H1 (cell line): ENCODE data around the gene NR2C2. TPM values are rescaled to one million over a fixed set of nuclear protein-coding genes. Genes with fewer than 3 reads are reported as not detected.

Source experiments
- CTCF ChIA-PET: fragments of 300-600 bp; sonication (Branson Sonifier 250); formaldehyde crosslinking; loops from one replicate; lab custom pipeline; 2021; ENCODE audit not compliant: partially characterized antibody; lab: Charles Lee
- POLR2A ChIA-PET: fragments of 300-600 bp; sonication (Branson Sonifier 250); formaldehyde crosslinking; loops from one replicate; lab custom pipeline; 2021; ENCODE audit warnings: inconsistent platforms; ENCODE audit not compliant: partially characterized antibody; lab: Charles Lee
- DNase-seq, 2 experiments: peaks; one replicate each; pipeline versions ENCODE4 v3.0.0 to v3.0.0-alpha.2; 2010 to 2022; ENCODE audit warnings: low spot score in 2 of 2, low read depth in 1 of 2, mixed read lengths in 1 of 2
- FAIRE-seq: peaks from 2 replicates; lab custom pipeline; 2011; peaks lifted over from hg19 to GRCh38; lab: Jason Lieb, UNC
- H2AFZ ChIP-seq: 2 replicates; pipeline ENCODE4 v1.8.1; 2012; ENCODE audit warnings: low read length, inconsistent platforms
- H2AK5ac ChIP-seq: 2 replicates; pipeline ENCODE4 v1.6.1; 2013; ENCODE audit warnings: low read depth, low read length
- H2BK120ac ChIP-seq: replicated peaks from 2 replicates; pipeline ENCODE3; 2013; ENCODE audit warnings: low read depth, low read length, inconsistent platforms
- H2BK12ac ChIP-seq: 2 replicates; pipeline ENCODE4 v1.6.1; 2013; ENCODE audit warnings: low read depth, low read length
- H2BK15ac ChIP-seq: 2 replicates; pipeline ENCODE4 v1.6.1; 2013; ENCODE audit warnings: low read length
- H2BK20ac ChIP-seq: 2 replicates; pipeline ENCODE4 v1.6.1; 2013; ENCODE audit warnings: low read length
- H2BK5ac ChIP-seq: 2 replicates; pipeline ENCODE4 v1.6.1; 2013; ENCODE audit warnings: low read depth, low read length
- H3K14ac ChIP-seq: 2 replicates; pipeline ENCODE4 v1.6.1; 2013; ENCODE audit warnings: inconsistent platforms; ENCODE audit not compliant: insufficient read length
- H3K18ac ChIP-seq: 2 replicates; pipeline ENCODE4 v1.6.1; 2013; ENCODE audit warnings: low read length; ENCODE audit errors: extremely low read depth
- H3K23ac ChIP-seq: 2 replicates; pipeline ENCODE4 v1.6.1; 2013; ENCODE audit warnings: inconsistent platforms; ENCODE audit not compliant: insufficient read length
- H3K23me2 ChIP-seq: 2 replicates; pipeline ENCODE4 v1.6.1; 2013; ENCODE audit warnings: low read depth, low read length
- H3K27ac ChIP-seq: 2 replicates; pipeline ENCODE4 v1.6.1; 2011; ENCODE audit warnings: low read depth, low read length, inconsistent platforms
- H3K27me3 ChIP-seq, 4 experiments: replicated peaks in 1 of 4; 1 replicate in 1 of 4; 2 replicates in 3 of 4; pipeline versions ENCODE4 v1.6.1 to v1.8.1; 2011 to 2013; ENCODE audit warnings: low read length in 3 of 4, mild to moderate bottlenecking in 3 of 4, inconsistent platforms in 2 of 4, mixed read lengths in 2 of 4, moderate library complexity in 1 of 4; ENCODE audit not compliant: control insufficient read depth in 3 of 4, insufficient read depth in 3 of 4; ENCODE audit errors: extremely low read depth in 1 of 4
- H3K36me3 ChIP-seq, 4 experiments: 2 replicates each; pipeline versions ENCODE4 v1.6.1 to v1.8.1; 2011 to 2013; ENCODE audit warnings: mild to moderate bottlenecking in 4 of 4, low read length in 3 of 4, moderate library complexity in 2 of 4, control low read depth in 1 of 4, inconsistent platforms in 1 of 4; ENCODE audit not compliant: insufficient read depth in 4 of 4, control insufficient read depth in 2 of 4
- H3K4ac ChIP-seq: replicated peaks from 2 replicates; pipeline ENCODE3; 2013; ENCODE audit warnings: low read length, low read depth, mixed read lengths, inconsistent platforms; ENCODE audit not compliant: insufficient read length
- H3K4me1 ChIP-seq, 4 experiments: replicated peaks in 1 of 4; 1 replicate in 1 of 4; 2 replicates in 3 of 4; pipeline versions ENCODE4 v1.6.1 to v1.8.1; 2011 to 2013; ENCODE audit warnings: low read length in 3 of 4, inconsistent platforms in 2 of 4, mixed read lengths in 1 of 4; ENCODE audit not compliant: insufficient read depth in 4 of 4, control insufficient read depth in 3 of 4
- H3K4me2 ChIP-seq, 2 experiments: 2 replicates each; pipeline versions ENCODE4 v1.6.1 to v1.8.1; 2011 to 2013; ENCODE audit warnings: low read depth in 2 of 2, low read length in 2 of 2, control low read depth in 1 of 2, inconsistent platforms in 1 of 2, mild to moderate bottlenecking in 1 of 2; ENCODE audit not compliant: insufficient read depth in 1 of 2
- H3K4me3 ChIP-seq, 4 experiments: fragments of 200-600, 300-600 bp in 1 of 4; sonication (generic), shearing (Covaris generic), sonication (Bioruptor Twin) in 1 of 4; 2 replicates each; pipeline versions ENCODE4 v1.5.1 to v1.8.1; 2011 to 2016; ENCODE audit warnings: low read length in 4 of 4, low read depth in 3 of 4, control low read depth in 2 of 4, inconsistent platforms in 2 of 4, mild to moderate bottlenecking in 2 of 4, mixed read lengths in 1 of 4, moderate library complexity in 1 of 4; ENCODE audit not compliant: insufficient read depth in 2 of 4; ENCODE audit errors: extremely low read depth in 1 of 4
- H3K56ac ChIP-seq: replicated peaks from 2 replicates; pipeline ENCODE3; 2013; ENCODE audit warnings: low read depth, mild to moderate bottlenecking, mixed read lengths, low read length, inconsistent platforms; ENCODE audit not compliant: insufficient read length
- H3K79me1 ChIP-seq: 2 replicates; pipeline ENCODE4 v1.6.1; 2013; ENCODE audit warnings: low read depth, low read length, control low read depth
- H3K79me2 ChIP-seq, 2 experiments: 2 replicates each; pipeline versions ENCODE4 v1.6.1 to v1.8.1; 2012 to 2013; ENCODE audit warnings: low read length in 2 of 2, mild to moderate bottlenecking in 2 of 2, inconsistent platforms in 1 of 2; ENCODE audit not compliant: insufficient read depth in 2 of 2, control insufficient read depth in 1 of 2
- H3K9ac ChIP-seq, 4 experiments: replicated peaks in 1 of 4; 1 replicate in 1 of 4; 2 replicates in 3 of 4; pipeline versions ENCODE4 v1.6.1 to v1.8.1; 2011 to 2013; ENCODE audit warnings: low read depth in 3 of 4, low read length in 3 of 4, control low read depth in 2 of 4, mild to moderate bottlenecking in 2 of 4, moderate library complexity in 2 of 4, inconsistent platforms in 1 of 4; ENCODE audit errors: extremely low read depth in 1 of 4
- H3K9me3 ChIP-seq, 2 experiments: 2 replicates each; pipeline versions ENCODE4 v1.6.1 to v1.8.1; 2012 to 2013; ENCODE audit warnings: mild to moderate bottlenecking in 2 of 2, moderate library complexity in 2 of 2, control low read depth in 1 of 2, inconsistent platforms in 1 of 2, low read depth in 1 of 2, low read length in 1 of 2, mixed read lengths in 1 of 2; ENCODE audit not compliant: insufficient read depth in 2 of 2
- H4K20me1 ChIP-seq, 2 experiments: replicated peaks in 1 of 2; 2 replicates each; pipeline versions ENCODE3 to v1.8.1; 2011 to 2013; ENCODE audit warnings: inconsistent platforms in 2 of 2, low read length in 2 of 2, mild to moderate bottlenecking in 1 of 2; ENCODE audit not compliant: insufficient read depth in 2 of 2, control insufficient read depth in 1 of 2
- H4K5ac ChIP-seq: 2 replicates; pipeline ENCODE4 v1.6.1; 2013; ENCODE audit warnings: low read length, low read depth, mixed read lengths, inconsistent platforms; ENCODE audit not compliant: insufficient read length
- H4K8ac ChIP-seq: 2 replicates; pipeline ENCODE4 v1.8.0; 2013; ENCODE audit warnings: mild to moderate bottlenecking, moderate library complexity, low read length, inconsistent platforms; ENCODE audit not compliant: insufficient read depth; ENCODE audit errors: extremely low read depth
- H4K91ac ChIP-seq: replicated peaks from 2 replicates; pipeline ENCODE3; 2013; ENCODE audit warnings: low read length, mixed read lengths, inconsistent platforms; ENCODE audit not compliant: insufficient read length
- CBX8 ChIP-seq: fragments of 300-800, 300-1000 bp; sonication (generic); IDR thresholded peaks from 2 replicates; pipeline ENCODE4 v1.7.1; 2016; ENCODE audit warnings: low read depth, low read length, borderline replicate concordance
- CEBPB ChIP-seq: IDR thresholded peaks from 2 replicates; pipeline ENCODE4 v1.6.1; 2012; ENCODE audit warnings: low read depth, low read length
- CHD1 ChIP-seq: IDR thresholded peaks from 2 replicates; pipeline ENCODE4 v1.6.1; 2012; ENCODE audit warnings: low read depth, low read length, improper control_type of control experiment
- CTCF ChIP-seq, 3 experiments: IDR thresholded peaks; 1 replicate in 2 of 3; 2 replicates in 1 of 3; pipeline versions ENCODE4 v1.5.1 to v1.6.1; 2011; ENCODE audit warnings: low read length in 3 of 3, mild to moderate bottlenecking in 3 of 3, inconsistent platforms in 2 of 3, low read depth in 1 of 3, moderate library complexity in 1 of 3; ENCODE audit not compliant: insufficient read depth in 1 of 3; ENCODE audit errors: control extremely low read depth in 1 of 3
- TBP ChIP-seq: IDR thresholded peaks from 2 replicates; pipeline ENCODE4 v1.6.1; 2011; ENCODE audit warnings: low read depth, low read length, improper control_type of control experiment
- USF2 ChIP-seq: IDR thresholded peaks from 2 replicates; pipeline ENCODE4 v1.6.1; 2011; ENCODE audit warnings: low read length, improper control_type of control experiment
- WGBS, 2 experiments: shearing (Covaris generic) in 1 of 2; methylation state at CpG; one replicate each; pipeline versions ENCODE4 v1.1.6 to v1.1.7; 2013 to 2015; ENCODE audit warnings: low lambda C conversion rate in 2 of 2, mixed read lengths in 2 of 2, inconsistent platforms in 1 of 2, low coverage in 1 of 2, missing lambda C conversion rate in 1 of 2; ENCODE audit not compliant: insufficient replicate concordance in 2 of 2, insufficient coverage in 1 of 2, insufficient read length in 1 of 2; ENCODE audit errors: extremely low coverage in 1 of 2, missing lambda C conversion rate in 1 of 2; 5-methylcytosine and 5-hydroxymethylcytosine counted together
- polyA plus RNA-seq, 7 experiments: library from polyadenylated mRNA; depleted of rRNA in 3 of 7; stranded (reverse) in 5 of 7; unstranded in 2 of 7; fragments of >200 nt in 5 of 7; fragments of 200-250 nt in 2 of 7; gene quantifications; 1 replicate in 5 of 7; 2 replicates in 1 of 7; 4 replicates in 1 of 7; pipeline versions ENCODE4 v1.2.1 to v1.2.3, GENCODE V29; 2011 to 2013; ENCODE audit warnings: missing spikeins in 2 of 7, mixed read lengths in 2 of 7
- total RNA-seq: library from RNA; stranded (reverse); fragmentation: NEBNext Ultra II Directional; extraction: Animal tissue kit (Norgen Biotek cat#: 25700); gene quantifications from 2 replicates; pipeline ENCODE4 v1.2.1, GENCODE V29; 2021

The NR2C2 gene
- total and polyA plus RNA-seq, 2 of the 8 experiments (the other 6 are each of a cell fraction or from before 2014, with no cell fraction given), result 16.6 to 44.4 TPM

- POLR2A ChIA-PET, result interaction anchor here (1.0 kb wide), 1 partner anchor 14 kb away, joined by 3 read pairs; no protein-coding TSS in a partner anchor
Measured at GRCh38 chr3:14933820-14934425, 13.5 kb upstream of the NR2C2 start.

More at GRCh38 chr3:14933820-14934425, 13.5 kb upstream of the NR2C2 start:
- no peak overlapping the region for H3K4ac ChIP-seq
- no peak overlapping the region for H2BK20ac ChIP-seq
- no peak overlapping the region for H4K5ac ChIP-seq
- H3K14ac ChIP-seq, result no peak overlapping the region
- H3K27me3 ChIP-seq, result no peaks in the 10 kb centered on the region
- H3K4me3 ChIP-seq, result no peak overlapping the region
- H3K56ac ChIP-seq, result no peak overlapping the region
- H3K9ac ChIP-seq, result no peak overlapping the region
- H2AFZ ChIP-seq, result no peak overlapping the region
- DNase-seq (no peak), FAIRE-seq (no peak)
- H3K79me2 ChIP-seq, result no peaks in the 10 kb centered on the region
- H4K91ac ChIP-seq, result no peak overlapping the region
- no peak overlapping the region for H2BK12ac ChIP-seq
- H2BK5ac ChIP-seq, result no peak overlapping the region
- no peaks in the 10 kb centered on the region for H3K23me2 ChIP-seq
- H3K79me1 ChIP-seq, result no peaks in the 10 kb centered on the region
- TF ChIP-seq CHD1 (no peak), CTCF (IDR thresholded peaks at IDR 0.05; ENCODE audit: control extremely low read depth in 1 of 3, insufficient read depth in 1 of 3, low read depth in 1 of 3, low read length in 3 of 3) (no peak), USF2 (no peak), TBP (no peak), CEBPB (no peak), CBX8 (no peak)
- H3K4me1 ChIP-seq, result no peaks in the 10 kb centered on the region
- no peaks in the 10 kb centered on the region for H3K9me3 ChIP-seq
- H4K20me1 ChIP-seq, result no peaks in the 10 kb centered on the region
- no peak overlapping the region for H3K27ac ChIP-seq
- H3K4me2 ChIP-seq, result no peak overlapping the region
- no peak overlapping the region for H3K23ac ChIP-seq
- H4K8ac ChIP-seq, result no peak overlapping the region
- H3K36me3 ChIP-seq, result no peaks in the 10 kb centered on the region
- CTCF ChIA-PET, result interaction anchor here (0.6 to 1.8 kb wide), 3 partner anchors 13 to 109 kb away, joined by 3 read pairs; no protein-coding TSS in a partner anchor
- no peak overlapping the region for H2BK15ac ChIP-seq
- H2AK5ac ChIP-seq, result no peak overlapping the region
- WGBS, 2 experiments, result 78% methylated on average over 7 of the region's 7 CpGs; no CpG with 5 or more reads in 1 of the 2 experiments
- no peak overlapping the region for H2BK120ac ChIP-seq
- H3K18ac ChIP-seq, result no peak overlapping the region
